ENCODE results near the gene VWA8. TPM values are rescaled to one million over a fixed set of nuclear protein-coding genes. Genes with fewer than 3 reads are reported as not detected.

Gene VWA8
- total RNA-seq, 1 experiment from 2014 or later = 22.6 TPM

DNA sequence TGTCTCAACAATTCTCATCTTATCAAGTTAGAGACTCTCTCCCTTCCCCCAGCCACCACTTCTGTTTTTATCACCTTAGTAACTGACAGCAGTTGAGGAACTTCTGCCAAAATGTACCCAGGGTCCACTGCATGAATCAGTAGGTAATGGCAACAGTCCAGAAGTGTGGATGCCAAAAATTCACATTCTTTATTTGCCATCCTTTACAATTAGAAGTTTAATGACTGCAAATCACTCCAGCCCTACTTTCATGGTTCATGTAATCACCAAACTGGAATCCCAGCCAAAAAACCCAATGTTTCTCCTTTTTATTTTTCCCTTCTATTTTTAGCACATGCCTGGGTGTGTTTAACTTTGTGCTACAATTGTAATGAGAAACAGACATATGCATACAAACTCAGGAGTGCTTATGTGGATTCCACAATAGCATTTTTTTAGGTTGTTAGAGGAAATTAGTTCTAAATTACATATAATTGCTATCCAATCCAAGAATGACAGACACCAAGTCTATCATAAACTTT, 260.1 kb downstream of the VWA8 start:
- no peak overlapping the region for H2AFZ ChIP-seq (ENCODE audit: low read depth, low read length, poor library complexity, severe bottlenecking)
- BruUV-seq (replicated peaks) = no TSS peak
- H3K4me1 ChIP-seq (ENCODE audit: control insufficient read depth in 1 of 2, insufficient read depth in 2 of 2, low read length in 2 of 2) = peaks cover 10 to 24% of the 10 kb centered on the region in 2 experiments
- CTCF ChIA-PET = no interaction called here
- RAD21 ChIA-PET (ENCODE audit: low non-redundant PET in 1 of 2, low total read pairs in 2 of 2, uncharacterized antibody in 2 of 2, unreplicated experiment in 2 of 2) = no interaction called here
- peak overlapping the region; percentile 29; the same call in 1 of the 2 replicates for H3K4me2 ChIP-seq (ENCODE audit: low read length)
- H3K27ac ChIP-seq (ENCODE audit: low read depth, low read length) = no peak overlapping the region
- H3K9ac ChIP-seq (ENCODE audit: low read length) = no peak overlapping the region
- intact Hi-C loops (cut with micrococcal nuclease) = no loop called here
- H3K27me3 ChIP-seq (ENCODE audit: insufficient read depth, low read length) = no peaks in the 10 kb centered on the region
- no peak for DNase-seq (ENCODE audit: low read depth, low spot score)
- H4K20me1 ChIP-seq (ENCODE audit: insufficient read depth) = no peaks in the 10 kb centered on the region
- POLR2A ChIA-PET = no interaction called here
- 0 out of 4 replicates have a peak, but pooled peaks cover 0 to 3% of the 10 kb centered on the region in 2 experiments for H3K36me3 ChIP-seq (ENCODE audit: control insufficient read depth in 1 of 2, insufficient read depth in 2 of 2, low read length in 2 of 2)
- no peak overlapping the region for H3K4me3 ChIP-seq (replicated peaks in 1 of 2; ENCODE audit: low read depth in 1 of 2, low read length in 2 of 2)
- ATAC-seq = no peak
- H3K9me2 ChIP-seq (ENCODE audit: insufficient read depth) = no peaks in the 10 kb centered on the region
- TF ChIP-seq POLR2AphosphoS5 (IDR thresholded peaks at IDR 0.05; ENCODE audit: low read depth, low read length) (no peak), JUND (IDR thresholded peaks at IDR 0.05) (no peak), CEBPB (IDR thresholded peaks at IDR 0.05; ENCODE audit: low read depth) (no peak), FOSL1 (IDR thresholded peaks at IDR 0.05; ENCODE audit: low read depth) (no peak), YY1 (IDR thresholded peaks at IDR 0.05; ENCODE audit: extremely low read depth, insufficient replicate concordance, low read depth, low read length) (no peak), POLR2A (IDR thresholded peaks at IDR 0.05; ENCODE audit: borderline replicate concordance, extremely low read depth, insufficient read depth, insufficient read length) (no peak), EZH2 (IDR thresholded peaks at IDR 0.05) (no peak), EGR1 (IDR thresholded peaks at IDR 0.05; ENCODE audit: low read depth) (no peak), TCF7L2 (IDR thresholded peaks at IDR 0.05; ENCODE audit: borderline replicate concordance, extremely low read depth, insufficient read depth, insufficient read length) (no peak), SP1 (IDR thresholded peaks at IDR 0.05; ENCODE audit: low read depth) (no peak), SRF (IDR thresholded peaks at IDR 0.05; ENCODE audit: low read depth) (no peak), RAD21 (IDR thresholded peaks at IDR 0.05; ENCODE audit: low read depth) (no peak)
- TF ChIP-seq, protein P1, sequence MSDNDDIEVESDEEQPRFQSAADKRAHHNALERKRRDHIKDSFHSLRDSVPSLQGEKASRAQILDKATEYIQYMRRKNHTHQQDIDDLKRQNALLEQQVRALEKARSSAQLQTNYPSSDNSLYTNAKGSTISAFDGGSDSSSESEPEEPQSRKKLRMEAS (IDR thresholded peaks at IDR 0.05) = no peak
- TF ChIP-seq, protein P2, sequence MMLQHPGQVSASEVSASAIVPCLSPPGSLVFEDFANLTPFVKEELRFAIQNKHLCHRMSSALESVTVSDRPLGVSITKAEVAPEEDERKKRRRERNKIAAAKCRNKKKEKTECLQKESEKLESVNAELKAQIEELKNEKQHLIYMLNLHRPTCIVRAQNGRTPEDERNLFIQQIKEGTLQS (IDR thresholded peaks at IDR 0.05) = no peak
- TF ChIP-seq, protein P3, sequence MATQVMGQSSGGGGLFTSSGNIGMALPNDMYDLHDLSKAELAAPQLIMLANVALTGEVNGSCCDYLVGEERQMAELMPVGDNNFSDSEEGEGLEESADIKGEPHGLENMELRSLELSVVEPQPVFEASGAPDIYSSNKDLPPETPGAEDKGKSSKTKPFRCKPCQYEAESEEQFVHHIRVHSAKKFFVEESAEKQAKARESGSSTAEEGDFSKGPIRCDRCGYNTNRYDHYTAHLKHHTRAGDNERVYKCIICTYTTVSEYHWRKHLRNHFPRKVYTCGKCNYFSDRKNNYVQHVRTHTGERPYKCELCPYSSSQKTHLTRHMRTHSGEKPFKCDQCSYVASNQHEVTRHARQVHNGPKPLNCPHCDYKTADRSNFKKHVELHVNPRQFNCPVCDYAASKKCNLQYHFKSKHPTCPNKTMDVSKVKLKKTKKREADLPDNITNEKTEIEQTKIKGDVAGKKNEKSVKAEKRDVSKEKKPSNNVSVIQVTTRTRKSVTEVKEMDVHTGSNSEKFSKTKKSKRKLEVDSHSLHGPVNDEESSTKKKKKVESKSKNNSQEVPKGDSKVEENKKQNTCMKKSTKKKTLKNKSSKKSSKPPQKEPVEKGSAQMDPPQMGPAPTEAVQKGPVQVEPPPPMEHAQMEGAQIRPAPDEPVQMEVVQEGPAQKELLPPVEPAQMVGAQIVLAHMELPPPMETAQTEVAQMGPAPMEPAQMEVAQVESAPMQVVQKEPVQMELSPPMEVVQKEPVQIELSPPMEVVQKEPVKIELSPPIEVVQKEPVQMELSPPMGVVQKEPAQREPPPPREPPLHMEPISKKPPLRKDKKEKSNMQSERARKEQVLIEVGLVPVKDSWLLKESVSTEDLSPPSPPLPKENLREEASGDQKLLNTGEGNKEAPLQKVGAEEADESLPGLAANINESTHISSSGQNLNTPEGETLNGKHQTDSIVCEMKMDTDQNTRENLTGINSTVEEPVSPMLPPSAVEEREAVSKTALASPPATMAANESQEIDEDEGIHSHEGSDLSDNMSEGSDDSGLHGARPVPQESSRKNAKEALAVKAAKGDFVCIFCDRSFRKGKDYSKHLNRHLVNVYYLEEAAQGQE (IDR thresholded peaks at IDR 0.05; ENCODE audit: low read depth) = no peak
- TF ChIP-seq, protein P4, sequence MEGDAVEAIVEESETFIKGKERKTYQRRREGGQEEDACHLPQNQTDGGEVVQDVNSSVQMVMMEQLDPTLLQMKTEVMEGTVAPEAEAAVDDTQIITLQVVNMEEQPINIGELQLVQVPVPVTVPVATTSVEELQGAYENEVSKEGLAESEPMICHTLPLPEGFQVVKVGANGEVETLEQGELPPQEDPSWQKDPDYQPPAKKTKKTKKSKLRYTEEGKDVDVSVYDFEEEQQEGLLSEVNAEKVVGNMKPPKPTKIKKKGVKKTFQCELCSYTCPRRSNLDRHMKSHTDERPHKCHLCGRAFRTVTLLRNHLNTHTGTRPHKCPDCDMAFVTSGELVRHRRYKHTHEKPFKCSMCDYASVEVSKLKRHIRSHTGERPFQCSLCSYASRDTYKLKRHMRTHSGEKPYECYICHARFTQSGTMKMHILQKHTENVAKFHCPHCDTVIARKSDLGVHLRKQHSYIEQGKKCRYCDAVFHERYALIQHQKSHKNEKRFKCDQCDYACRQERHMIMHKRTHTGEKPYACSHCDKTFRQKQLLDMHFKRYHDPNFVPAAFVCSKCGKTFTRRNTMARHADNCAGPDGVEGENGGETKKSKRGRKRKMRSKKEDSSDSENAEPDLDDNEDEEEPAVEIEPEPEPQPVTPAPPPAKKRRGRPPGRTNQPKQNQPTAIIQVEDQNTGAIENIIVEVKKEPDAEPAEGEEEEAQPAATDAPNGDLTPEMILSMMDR (IDR thresholded peaks at IDR 0.05 in 2 of 3, conservative IDR thresholded peaks at IDR 0.05 in 1 of 3; ENCODE audit: borderline replicate concordance in 1 of 3, insufficient read depth in 1 of 3, low read depth in 2 of 3, low read length in 2 of 3) = no peak
- TF ChIP-seq, protein P5, sequence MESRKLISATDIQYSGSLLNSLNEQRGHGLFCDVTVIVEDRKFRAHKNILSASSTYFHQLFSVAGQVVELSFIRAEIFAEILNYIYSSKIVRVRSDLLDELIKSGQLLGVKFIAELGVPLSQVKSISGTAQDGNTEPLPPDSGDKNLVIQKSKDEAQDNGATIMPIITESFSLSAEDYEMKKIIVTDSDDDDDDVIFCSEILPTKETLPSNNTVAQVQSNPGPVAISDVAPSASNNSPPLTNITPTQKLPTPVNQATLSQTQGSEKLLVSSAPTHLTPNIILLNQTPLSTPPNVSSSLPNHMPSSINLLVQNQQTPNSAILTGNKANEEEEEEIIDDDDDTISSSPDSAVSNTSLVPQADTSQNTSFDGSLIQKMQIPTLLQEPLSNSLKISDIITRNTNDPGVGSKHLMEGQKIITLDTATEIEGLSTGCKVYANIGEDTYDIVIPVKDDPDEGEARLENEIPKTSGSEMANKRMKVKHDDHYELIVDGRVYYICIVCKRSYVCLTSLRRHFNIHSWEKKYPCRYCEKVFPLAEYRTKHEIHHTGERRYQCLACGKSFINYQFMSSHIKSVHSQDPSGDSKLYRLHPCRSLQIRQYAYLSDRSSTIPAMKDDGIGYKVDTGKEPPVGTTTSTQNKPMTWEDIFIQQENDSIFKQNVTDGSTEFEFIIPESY (IDR thresholded peaks at IDR 0.05; ENCODE audit: extremely low read depth, insufficient replicate concordance, low read length) = no peak
- no peaks in the 10 kb centered on the region for H3K9me3 ChIP-seq (ENCODE audit: control insufficient read depth in 1 of 2, insufficient read depth in 1 of 2, low read depth in 1 of 2, low read length in 2 of 2)
- no peaks in the 10 kb centered on the region for H3K79me2 ChIP-seq (ENCODE audit: insufficient read depth, low read length)

Measured in HCT116 (cell line).